IPS DF 6.9 (cell line): ENCODE results near the gene RGS4.

Experiments
- DNase-seq: peaks from one replicate; pipeline ENCODE4 v3.0.0-alpha.2; 2013; ENCODE audit warnings: low read depth, low spot score
- H3K27ac ChIP-seq: one replicate; pipeline ENCODE4 v1.5.1; 2013; ENCODE audit warnings: low read length, control low read depth
- H3K27me3 ChIP-seq: 2 replicates; pipeline ENCODE4 v1.6.1; 2013; ENCODE audit warnings: mild to moderate bottlenecking, low read length; ENCODE audit not compliant: control insufficient read depth, insufficient read depth
- H3K36me3 ChIP-seq: 2 replicates; pipeline ENCODE4 v1.6.1; 2013; ENCODE audit warnings: low read length; ENCODE audit not compliant: control insufficient read depth, insufficient read depth
- H3K4me1 ChIP-seq: 2 replicates; pipeline ENCODE4 v1.6.1; 2013; ENCODE audit warnings: low read length; ENCODE audit not compliant: control insufficient read depth, insufficient read depth
- H3K4me3 ChIP-seq: 2 replicates; pipeline ENCODE4 v1.5.1; 2013; ENCODE audit warnings: mild to moderate bottlenecking, low read length
- H3K9me3 ChIP-seq: 2 replicates; pipeline ENCODE4 v1.6.1; 2013; ENCODE audit warnings: low read length, inconsistent platforms; ENCODE audit not compliant: control insufficient read depth, insufficient read depth
- WGBS: extraction: QIAGEN DNeasy Blood & Tissue Kit; methylation state at CpG from one replicate; pipeline ENCODE4 v1.1.7; 2013; ENCODE audit warnings: mixed read lengths, missing lambda C conversion rate; ENCODE audit not compliant: insufficient read length, insufficient coverage; 5-methylcytosine and 5-hydroxymethylcytosine counted together

Gene RGS4

DNA sequence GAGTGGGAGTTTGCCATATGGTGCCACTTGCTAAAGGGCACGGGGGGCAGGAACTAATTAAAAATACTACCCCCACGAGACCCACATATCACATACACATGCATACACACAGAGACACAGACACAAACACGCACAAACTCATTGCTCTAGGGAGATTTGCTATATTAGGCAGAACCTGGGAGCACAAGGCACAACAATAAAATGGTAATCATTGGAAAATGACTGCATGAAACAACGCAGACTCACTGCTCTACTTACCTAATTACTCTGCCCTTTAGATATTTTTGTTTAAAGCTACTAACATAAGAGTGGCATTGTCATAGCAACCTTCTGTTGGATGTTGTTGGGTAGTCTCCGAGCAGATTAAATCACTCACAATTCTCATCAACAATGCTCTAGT lies 20.3 kb upstream of the RGS4 start:
- no peaks in the 10 kb centered on the region for H3K36me3 ChIP-seq
- no peaks in the 10 kb centered on the region for H3K27me3 ChIP-seq
- no peak overlapping the region for H3K4me3 ChIP-seq
- no peaks in the 10 kb centered on the region for H3K4me1 ChIP-seq
- H3K9me3 ChIP-seq = no peaks in the 10 kb centered on the region
- H3K27ac ChIP-seq = no peak overlapping the region
- DNase-seq = no peak
- WGBS = no CpG with 5 or more reads among the region's 5 CpGs

DNA sequence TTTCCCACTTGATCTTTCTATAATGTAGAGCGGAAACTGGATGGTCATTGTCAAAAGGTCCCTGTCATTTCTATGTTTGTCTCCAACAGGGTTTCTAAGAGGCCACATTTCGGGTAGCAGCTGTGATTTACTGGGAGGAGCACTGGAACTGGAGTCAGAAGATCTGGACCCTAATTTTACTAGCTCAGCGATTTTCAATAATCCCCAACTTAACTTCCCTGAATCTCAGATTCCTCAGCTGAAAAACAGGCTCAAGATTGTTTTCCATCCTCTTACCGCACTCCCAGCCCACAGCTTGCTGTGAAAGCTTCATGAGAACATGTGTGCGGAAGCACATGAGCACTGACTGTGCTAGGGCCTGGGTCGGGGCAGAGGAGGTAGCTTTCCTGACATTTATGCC lies 19.9 kb upstream of the RGS4 start:
- Histone ChIP-seq H3K9me3 (no peaks in the 10 kb centered on the region), H3K36me3 (no peaks in the 10 kb centered on the region), H3K27ac (no peak overlapping the region), H3K4me1 (no peaks in the 10 kb centered on the region), H3K27me3 (no peaks in the 10 kb centered on the region), H3K4me3 (no peak overlapping the region)
- WGBS = no CpG with 5 or more reads among the region's 6 CpGs
- DNase-seq = no peak

DNA sequence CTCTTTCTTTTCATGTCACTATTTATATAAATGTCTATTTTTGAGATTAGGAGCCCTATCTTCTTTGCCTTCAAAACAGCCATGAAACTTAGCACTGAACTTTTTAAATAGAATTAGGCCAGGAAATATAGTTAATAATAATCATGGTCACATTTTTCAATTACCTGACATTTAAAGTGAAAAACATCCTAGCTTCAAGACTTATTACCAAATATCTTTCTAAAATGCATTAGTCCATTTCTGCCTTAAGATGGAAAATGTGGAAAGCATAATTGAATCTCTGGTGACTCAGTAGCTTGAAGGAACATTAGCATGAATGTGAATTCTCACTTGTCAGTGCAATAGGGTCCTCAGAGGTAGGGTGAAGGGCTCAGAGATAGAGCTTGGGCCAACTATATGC lies 18.7 kb upstream of the RGS4 start:
- Histone ChIP-seq H3K9me3 (no peaks in the 10 kb centered on the region), H3K4me1 (no peaks in the 10 kb centered on the region), H3K27me3 (no peaks in the 10 kb centered on the region), H3K27ac (no peak overlapping the region), H3K4me3 (no peak overlapping the region), H3K36me3 (no peaks in the 10 kb centered on the region)
- DNase-seq = no peak

DNA sequence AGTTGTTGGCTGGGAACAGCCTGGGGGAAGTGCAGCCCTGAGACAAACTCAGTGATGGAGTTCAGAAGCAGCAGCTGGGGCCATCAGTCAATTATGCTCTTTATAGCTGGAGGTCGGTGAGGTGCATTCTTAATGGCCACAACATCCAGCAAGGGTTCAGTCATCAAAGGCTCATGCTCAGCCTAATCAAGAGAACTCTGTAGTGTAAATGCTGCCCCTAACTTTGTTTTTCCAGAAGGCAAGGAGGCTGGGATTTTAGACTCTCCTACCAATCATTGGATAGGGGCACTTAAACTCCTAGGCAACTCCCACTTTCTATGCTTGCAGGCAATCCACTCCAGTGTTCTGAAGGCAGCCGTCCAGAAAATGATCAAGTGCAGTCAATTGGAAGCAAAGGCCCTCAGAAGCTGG lies 15.0 kb upstream of the RGS4 start:
- WGBS = no CpG with 5 or more reads among the region's 2 CpGs
- H3K27ac ChIP-seq = no peak overlapping the region
- DNase-seq = no peak
- H3K4me1 ChIP-seq = no peaks in the 10 kb centered on the region
- H3K36me3 ChIP-seq = no peaks in the 10 kb centered on the region
- no peaks in the 10 kb centered on the region for H3K9me3 ChIP-seq
- no peaks in the 10 kb centered on the region for H3K27me3 ChIP-seq
- H3K4me3 ChIP-seq = no peak overlapping the region

DNA sequence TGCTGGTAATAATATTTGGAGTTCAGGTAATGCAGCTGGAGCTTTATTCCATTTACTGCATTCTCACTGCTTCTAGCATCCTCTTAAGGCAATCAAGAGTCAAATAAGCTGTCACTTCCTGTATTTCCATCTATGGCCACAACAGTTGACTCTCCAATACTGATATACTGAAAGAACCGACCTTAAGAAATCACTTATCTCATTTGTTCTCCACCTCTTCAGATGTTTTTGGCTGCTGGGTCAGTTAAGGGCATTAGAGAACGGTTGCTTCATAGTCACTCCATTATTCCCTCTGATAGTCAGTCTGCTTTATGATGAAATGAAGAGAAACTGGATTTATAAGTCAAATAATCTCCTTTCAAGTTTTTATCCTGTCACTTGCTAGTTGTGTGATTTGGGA lies 14.2 kb upstream of the RGS4 start:
- H3K4me1 ChIP-seq = no peaks in the 10 kb centered on the region
- no peak overlapping the region for H3K27ac ChIP-seq
- H3K4me3 ChIP-seq = no peak overlapping the region
- no peaks in the 10 kb centered on the region for H3K9me3 ChIP-seq
- H3K27me3 ChIP-seq = no peaks in the 10 kb centered on the region
- H3K36me3 ChIP-seq = no peaks in the 10 kb centered on the region
- DNase-seq = no peak
- WGBS = no CpG with 5 or more reads among the region's 2 CpGs

DNA sequence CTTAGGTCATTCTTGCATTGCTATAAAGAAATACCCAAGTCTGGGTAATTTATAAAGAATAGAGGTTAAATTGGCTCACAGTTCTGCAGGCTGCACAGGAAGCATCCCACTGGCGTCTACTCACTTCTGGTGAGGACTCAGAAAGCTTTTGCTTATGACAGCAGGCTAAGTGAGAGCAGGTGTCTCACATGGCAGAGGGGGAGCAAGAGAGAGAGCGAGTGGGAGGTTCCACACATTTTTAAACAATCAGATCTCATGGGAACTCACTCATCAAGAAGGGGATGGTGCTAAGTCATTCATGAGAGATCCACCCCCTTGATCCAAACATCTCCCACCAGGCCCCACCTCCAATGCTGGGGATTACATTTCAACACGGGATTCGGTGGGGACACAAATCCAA lies 13.6 kb upstream of the RGS4 start:
- no peak overlapping the region for H3K4me3 ChIP-seq
- H3K27me3 ChIP-seq = no peaks in the 10 kb centered on the region
- no peak overlapping the region for H3K27ac ChIP-seq
- H3K36me3 ChIP-seq = no peaks in the 10 kb centered on the region
- no CpG with 5 or more reads among the region's 4 CpGs for WGBS
- DNase-seq = no peak
- no peaks in the 10 kb centered on the region for H3K4me1 ChIP-seq
- H3K9me3 ChIP-seq = no peaks in the 10 kb centered on the region

DNA sequence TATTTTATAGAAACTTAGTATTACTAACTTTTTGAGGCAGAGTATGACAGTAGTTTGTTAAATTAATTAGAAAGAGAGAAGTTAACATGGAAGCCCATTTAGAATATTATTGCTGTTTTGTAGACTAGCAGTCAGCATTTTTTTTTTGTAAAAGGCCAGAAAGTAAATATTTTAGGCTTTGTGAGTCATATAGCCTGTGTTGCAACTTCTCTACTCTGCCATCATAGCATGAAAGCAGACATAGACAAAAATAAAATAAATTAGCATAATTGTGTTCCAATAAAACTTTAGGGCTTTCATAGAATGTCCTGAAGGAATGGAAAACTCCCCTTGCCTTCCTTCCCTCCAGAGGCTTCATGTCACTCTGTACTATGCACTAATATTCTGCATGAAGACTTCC lies 12.3 kb upstream of the RGS4 start:
- no peaks in the 10 kb centered on the region for H3K27me3 ChIP-seq
- H3K4me3 ChIP-seq = no peak overlapping the region
- H3K4me1 ChIP-seq = no peaks in the 10 kb centered on the region
- H3K27ac ChIP-seq = no peak overlapping the region
- no peak for DNase-seq
- no peaks in the 10 kb centered on the region for H3K9me3 ChIP-seq
- no peaks in the 10 kb centered on the region for H3K36me3 ChIP-seq

DNA sequence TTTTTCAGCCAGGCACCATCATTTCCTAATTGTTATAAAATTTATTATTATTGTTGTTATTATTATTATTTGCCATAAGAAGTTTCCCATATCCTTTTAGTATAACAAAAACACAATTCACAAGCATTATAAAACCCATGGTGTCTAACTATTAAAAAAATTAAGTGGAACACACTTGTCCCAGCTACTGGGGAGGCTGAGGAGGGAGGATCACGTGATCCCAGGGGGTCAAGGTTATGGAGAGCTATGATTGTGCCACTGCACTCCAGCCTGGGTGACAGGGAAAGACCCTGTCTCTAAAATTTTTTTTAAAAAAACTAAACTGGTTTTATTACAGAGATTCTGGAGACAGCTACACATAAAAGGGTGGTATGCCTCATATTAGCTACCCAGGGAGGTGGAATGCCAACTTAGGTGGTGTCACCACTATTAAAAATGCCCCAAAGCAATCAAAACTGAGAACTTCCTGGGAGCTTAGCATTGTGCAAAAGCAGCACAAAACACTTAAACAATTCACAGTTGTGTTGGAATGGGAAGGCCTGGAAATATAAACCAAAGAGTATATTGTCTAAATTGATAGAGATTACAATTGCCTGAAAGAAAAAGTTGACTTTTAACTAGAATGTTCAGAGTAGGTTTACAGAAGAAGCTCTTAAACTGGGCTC lies 8.7 kb upstream of the RGS4 start:
- H3K27ac ChIP-seq = no peak overlapping the region
- no peaks in the 10 kb centered on the region for H3K9me3 ChIP-seq
- H3K27me3 ChIP-seq = no peaks in the 10 kb centered on the region
- H3K4me1 ChIP-seq = 0 out of 2 replicates have a peak, but pooled peaks cover 3% of the 10 kb centered on the region
- no peak for DNase-seq
- H3K36me3 ChIP-seq = no peaks in the 10 kb centered on the region
- H3K4me3 ChIP-seq = no peak overlapping the region
- no CpG with 5 or more reads among the region's 1 CpG for WGBS

DNA sequence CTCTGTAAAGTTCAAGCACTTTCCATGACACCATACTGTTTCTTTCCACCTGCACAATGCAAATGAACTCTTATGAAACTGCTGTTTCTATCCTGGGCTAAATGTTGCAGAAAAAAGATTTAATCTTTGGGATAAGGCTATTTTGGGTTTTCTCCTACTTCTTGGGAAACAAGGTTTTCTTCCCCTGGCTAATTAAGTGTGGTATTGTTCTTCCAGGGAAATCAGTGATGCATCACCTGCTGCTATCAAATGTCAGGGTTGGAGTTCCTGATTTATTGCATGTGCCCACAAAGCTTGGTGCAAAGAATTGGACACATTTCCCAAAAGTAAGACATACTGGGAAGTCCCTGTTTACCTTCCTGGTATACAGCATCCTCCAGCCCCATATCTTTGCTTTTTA lies 6.0 kb upstream of the RGS4 start:
- DNase-seq = no peak
- Histone ChIP-seq H3K27ac (no peak overlapping the region), H3K36me3 (no peaks in the 10 kb centered on the region), H3K9me3 (no peaks in the 10 kb centered on the region), H3K4me1 (0 out of 2 replicates have a peak, but pooled peaks cover 3% of the 10 kb centered on the region), H3K27me3 (no peaks in the 10 kb centered on the region), H3K4me3 (no peak overlapping the region)

DNA sequence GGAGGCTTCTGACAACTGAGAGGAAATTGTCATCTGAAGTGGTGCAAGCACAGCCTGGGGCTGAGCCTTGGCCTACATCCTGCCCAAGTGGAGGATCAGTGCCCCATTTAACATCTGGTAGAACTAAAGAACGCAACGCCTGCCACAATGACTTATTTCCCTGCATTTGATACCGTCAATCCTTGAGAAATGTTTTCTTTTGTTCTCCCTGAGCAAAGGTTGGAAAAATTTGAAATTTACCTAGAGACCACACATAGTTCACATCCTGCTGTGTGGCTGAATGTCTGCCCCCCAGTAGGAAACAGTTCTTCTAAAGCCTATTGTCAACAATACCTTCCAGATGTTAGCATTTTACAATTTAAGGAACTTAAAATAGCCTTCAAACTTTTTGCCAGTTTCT lies 5.6 kb upstream of the RGS4 start:
- WGBS = no CpG with 5 or more reads among the region's 3 CpGs
- no peak overlapping the region for H3K27ac ChIP-seq
- H3K27me3 ChIP-seq = no peaks in the 10 kb centered on the region
- H3K36me3 ChIP-seq = no peaks in the 10 kb centered on the region
- no peaks in the 10 kb centered on the region for H3K9me3 ChIP-seq
- H3K4me1 ChIP-seq = peaks cover 3% of the 10 kb centered on the region; the same call in 1 of the 2 replicates
- no peak for DNase-seq
- no peak overlapping the region for H3K4me3 ChIP-seq

DNA sequence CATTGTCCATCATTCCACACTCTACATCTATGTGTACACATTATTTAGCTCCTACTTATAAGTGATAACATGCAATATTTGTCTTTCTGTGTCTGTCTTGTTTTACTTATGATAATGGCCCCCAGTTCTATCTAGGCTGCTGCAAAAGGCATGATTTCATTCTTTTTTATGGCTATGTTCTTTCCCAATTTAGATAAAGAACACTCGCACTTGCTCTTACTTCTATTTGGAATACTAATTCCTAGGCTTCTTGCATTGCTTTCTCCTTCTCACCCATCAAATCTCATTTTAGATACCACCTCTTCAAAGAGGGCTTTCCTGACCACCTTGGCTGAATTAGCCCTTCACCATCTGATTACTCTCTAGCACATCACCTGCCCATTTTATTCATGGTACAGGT lies 3.0 kb upstream of the RGS4 start:
- Histone ChIP-seq H3K4me3 (no peak overlapping the region), H3K27me3 (no peaks in the 10 kb centered on the region), H3K9me3 (no peaks in the 10 kb centered on the region), H3K4me1 (peaks cover 5% of the 10 kb centered on the region; the same call in 1 of the 2 replicates), H3K36me3 (no peaks in the 10 kb centered on the region), H3K27ac (no peak overlapping the region)
- DNase-seq = no peak
- whole genome bisulfite sequencing = no CpG with 5 or more reads among the region's 1 CpG
